C1 segment of cervical spinal cord (tissue), 14 donors: Measurements from ENCODE around the gene ASTN2.

Experiments
- DNase-seq, 14 donors: peaks; one replicate each; lab custom pipeline; 2025; lab: John Stamatoyannopoulos, UW

Gene ASTN2

GRCh38 chr9:117414906-117415331 is at the start of gene ASTN2:
ASTN2 (minus strand) TSS chr9:117415057; CDS start chr9:117414938, 119 bp downstream.
- DNase-seq, result peak in 9 of 14 donors; percentile 15 to 76 (median 39)

GRCh38 chr9:117462861-117463260 is 48.0 kb upstream of the ASTN2 start:
- peak in 1 of 14 donors; percentile 21 for DNase-seq

- no peak for DNase-seq
Measured at GRCh38 chr9:117461386-117461785, 46.5 kb upstream of the ASTN2 start.

GRCh38 chr9:117460743-117461142 is 45.9 kb upstream of the ASTN2 start:
- DNase-seq, result no peak

- peak in 1 of 14 donors; percentile 24 for DNase-seq
Measured at GRCh38 chr9:117459913-117460312, 45.1 kb upstream of the ASTN2 start.

GRCh38 chr9:117458066-117458465 is 43.2 kb upstream of the ASTN2 start:
- peak in 1 of 14 donors; percentile 15 for DNase-seq

GRCh38 chr9:117454711-117455110 is 39.9 kb upstream of the ASTN2 start:
- no peak for DNase-seq

GRCh38 chr9:117453737-117454136 is 38.9 kb upstream of the ASTN2 start:
- no peak for DNase-seq

GRCh38 chr9:117451311-117451710 is 36.5 kb upstream of the ASTN2 start:
- no peak for DNase-seq

GRCh38 chr9:117448066-117448465 is 33.2 kb upstream of the ASTN2 start:
- DNase-seq, result no peak

- DNase-seq, result no peak
Measured at GRCh38 chr9:117445631-117446030, 30.8 kb upstream of the ASTN2 start.

- DNase-seq, result peak in 1 of 14 donors; percentile 49
Measured at GRCh38 chr9:117444501-117444900, 29.6 kb upstream of the ASTN2 start.

GRCh38 chr9:117437283-117437682 is 22.4 kb upstream of the ASTN2 start:
- DNase-seq, result no peak

- DNase-seq, result no peak
Measured at GRCh38 chr9:117435630-117436261, 20.9 kb upstream of the ASTN2 start.

- DNase-seq, result no peak
Measured at GRCh38 chr9:117434566-117434965, 19.7 kb upstream of the ASTN2 start.

- DNase-seq, result peak in 2 of 14 donors; percentile 9 to 22
Measured at GRCh38 chr9:117430813-117431212, 16.0 kb upstream of the ASTN2 start.

GRCh38 chr9:117427357-117427913 is 12.6 kb upstream of the ASTN2 start:
- DNase-seq, result no peak

GRCh38 chr9:117425566-117425965 is 10.7 kb upstream of the ASTN2 start:
- no peak for DNase-seq

GRCh38 chr9:117424291-117424690 is 9.4 kb upstream of the ASTN2 start:
- no peak for DNase-seq

- no peak for DNase-seq
Measured at GRCh38 chr9:117418111-117418510, 3.3 kb upstream of the ASTN2 start.

GRCh38 chr9:117416856-117417255 is 2.0 kb upstream of the ASTN2 start:
- no peak for DNase-seq

GRCh38 chr9:117415358-117415914 is 579 bp upstream of the ASTN2 start:
- peak in 5 of 14 donors; percentile 21 to 49 (median 34) for DNase-seq
